H4 (cell line): ENCODE data around the gene PRDM10. TPM values are rescaled to one million over a fixed set of nuclear protein-coding genes. Genes with fewer than 3 reads are reported as not detected.
"Not testable (repeated sequence)": the region's sequence is repeated elsewhere in the genome, so short reads cannot be mapped to it uniquely, and the experiment has no call there.

Source experiments
- DNase-seq: peaks from one replicate; pipeline ENCODE4 v3.0.0-alpha.2; 2015; ENCODE audit warnings: low spot score
- total RNA-seq: library from RNA; depleted of rRNA; stranded (reverse); fragments of >200 nt; shearing (Covaris generic); gene quantifications from 2 replicates; pipeline ENCODE4 v1.2.3, GENCODE V29; 2014

PRDM10 gene
- total RNA-seq, 1 experiment from 2014 or later, result 4.3 TPM

- DNase-seq, result peak; percentile 46
Measured at GRCh38 chr11:129895126-129896041, 107.3 kb downstream of the PRDM10 start, which contains the start of gene NFRKB. TSS of gene NFRKB (minus strand) at chr11:129895578. CDS start at chr11:129892849, 2,729 bp downstream.

GRCh38 chr11:129894278-129895125 is 108.1 kb downstream of the PRDM10 start:
- no peak for DNase-seq

GRCh38 chr11:129888451-129888850 is 114.2 kb downstream of the PRDM10 start:
- DNase-seq, result no peak

- DNase-seq, result no peak
Measured at GRCh38 chr11:129885381-129885780, 117.3 kb downstream of the PRDM10 start.

GRCh38 chr11:129884581-129884980 is 118.1 kb downstream of the PRDM10 start:
- no peak for DNase-seq

GRCh38 chr11:129881570-129882170 is 121.0 kb downstream of the PRDM10 start:
- peak; percentile 14 for DNase-seq

GRCh38 chr11:129880311-129880710 is 122.3 kb downstream of the PRDM10 start:
- DNase-seq, result no peak

- DNase-seq, result no peak
Measured at GRCh38 chr11:129871914-129872313, 130.7 kb downstream of the PRDM10 start.

- DNase-seq, result not testable (repeated sequence)
Measured at GRCh38 chr11:129868626-129869025, 134.0 kb downstream of the PRDM10 start.

GRCh38 chr11:129866311-129866710 is 136.3 kb downstream of the PRDM10 start:
- DNase-seq, result no peak

- no peak for DNase-seq
Measured at GRCh38 chr11:129865701-129866100, 136.9 kb downstream of the PRDM10 start.

- no peak for DNase-seq
Measured at GRCh38 chr11:129864811-129865210, 137.8 kb downstream of the PRDM10 start.

- peak; percentile 95 for DNase-seq
Measured at GRCh38 chr11:129861702-129862522, 140.7 kb downstream of the PRDM10 start.

GRCh38 chr11:129856036-129856435 is 146.6 kb downstream of the PRDM10 start:
- DNase-seq, result no peak

GRCh38 chr11:129855086-129855485 is 147.5 kb downstream of the PRDM10 start:
- DNase-seq, result no peak

- no peak for DNase-seq
Measured at GRCh38 chr11:129854232-129854805, 148.3 kb downstream of the PRDM10 start.

- DNase-seq, result peak; percentile 78
Measured at GRCh38 chr11:129853518-129854231, 149.0 kb downstream of the PRDM10 start.

GRCh38 chr11:129852125-129852740 is 150.4 kb downstream of the PRDM10 start:
- no peak for DNase-seq
